ENCODE data around the gene ETFA.
A peak's percentile ranks its signal among the peaks of the same experiment; 100 is the strongest.
"Not testable (repeated sequence)": the region's sequence is repeated elsewhere in the genome, so short reads cannot be mapped to it uniquely, and the experiment has no call there.

ETFA gene

DNA sequence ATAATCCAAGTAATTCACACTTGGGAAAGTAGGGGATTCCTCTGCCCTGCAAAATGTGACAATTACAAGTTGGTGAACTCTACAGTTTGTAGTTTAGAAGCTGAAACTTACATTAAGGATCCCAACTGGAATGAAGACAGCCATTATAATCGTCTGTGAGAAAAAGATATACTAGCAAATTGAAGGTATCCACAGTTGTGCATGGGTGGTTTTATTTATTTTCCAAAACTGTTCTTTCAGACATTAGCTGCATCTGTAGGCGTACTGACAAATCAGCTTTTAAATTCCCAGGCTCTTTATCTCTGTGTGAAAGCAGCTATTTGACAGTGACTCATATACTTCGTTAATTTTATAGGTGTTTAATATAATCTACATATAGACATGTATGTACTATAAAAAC, 12.8 kb upstream of the ETFA start:
- DNase-seq = no peak

DNA sequence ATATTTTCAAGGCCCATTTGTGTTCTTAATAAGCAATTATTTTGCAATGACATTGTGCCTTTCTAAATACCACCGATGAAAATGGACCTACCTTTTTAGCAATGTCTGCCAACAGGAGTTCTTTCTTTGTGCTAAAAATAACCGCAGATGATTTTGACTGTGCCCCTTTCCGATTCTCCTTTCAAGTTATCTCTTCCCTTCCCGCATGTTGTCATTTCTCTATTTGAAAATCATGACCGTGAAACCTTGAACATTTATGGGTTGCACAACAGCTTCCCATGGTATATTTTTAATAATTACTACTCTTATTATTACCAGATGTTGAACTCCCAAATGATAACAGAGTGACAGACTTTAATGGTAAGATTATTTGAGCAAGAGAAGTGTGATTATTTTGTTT, 10.3 kb upstream of the ETFA start:
- no peak for DNase-seq

DNA sequence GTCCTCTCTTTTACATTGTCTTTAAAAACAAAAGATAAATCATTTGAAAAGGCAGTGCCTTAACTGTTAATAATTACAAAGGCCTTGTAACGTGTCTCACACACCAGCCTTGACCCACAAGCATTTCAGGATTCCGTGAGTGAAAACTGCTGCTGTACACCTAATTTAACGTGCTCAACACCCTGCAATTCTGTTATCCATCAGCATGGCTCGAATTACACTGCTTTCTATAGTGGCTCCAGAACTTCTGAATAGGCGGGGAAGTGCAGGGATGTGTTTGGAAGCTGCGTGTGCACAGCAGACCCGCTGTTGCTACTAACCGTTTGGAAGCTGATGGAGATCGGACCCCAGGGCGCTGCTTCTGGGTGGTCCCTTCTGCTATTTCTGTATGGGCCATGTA, 9.9 kb upstream of the ETFA start:
- no peak for DNase-seq

DNA sequence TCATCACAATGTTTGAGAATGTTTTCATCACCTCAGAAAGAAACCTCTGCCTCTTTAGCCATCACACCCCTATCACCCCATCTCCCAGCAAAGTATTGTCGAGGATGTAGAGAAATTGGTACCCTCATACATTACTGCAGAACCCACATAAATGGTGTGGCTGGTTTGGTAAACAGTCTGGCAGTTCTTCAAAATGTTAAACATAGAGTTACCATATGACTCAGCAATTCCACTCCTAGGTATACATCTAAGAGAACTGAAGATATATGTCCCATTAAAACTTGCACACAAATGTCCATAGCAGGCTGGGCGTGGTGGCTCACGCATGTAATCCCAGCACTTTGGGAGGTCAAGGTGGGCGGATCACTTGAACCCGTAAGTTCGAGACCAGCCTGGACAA, 8.7 kb upstream of the ETFA start:
- DNase-seq = no peak

DNA sequence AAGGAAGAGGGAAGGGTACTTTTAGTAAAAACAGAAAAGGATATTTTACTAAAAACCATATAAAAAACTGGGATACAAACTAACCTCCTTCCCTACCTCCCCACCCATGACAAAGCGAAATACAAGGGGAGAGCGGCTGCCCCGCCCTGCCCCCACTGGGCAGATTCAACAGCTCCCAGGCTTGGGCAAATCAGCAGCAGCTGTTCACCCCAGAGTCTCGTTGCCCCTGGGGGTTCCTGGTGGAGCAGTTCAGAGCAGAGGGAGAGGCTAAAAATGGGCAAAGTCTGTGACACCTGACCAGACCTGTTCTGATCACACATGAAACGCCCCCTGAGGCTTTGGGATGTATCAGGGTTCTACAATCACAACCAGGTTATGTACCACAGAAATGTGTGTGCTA, 2.5 kb upstream of the ETFA start:
- DNase-seq = no peak

DNA sequence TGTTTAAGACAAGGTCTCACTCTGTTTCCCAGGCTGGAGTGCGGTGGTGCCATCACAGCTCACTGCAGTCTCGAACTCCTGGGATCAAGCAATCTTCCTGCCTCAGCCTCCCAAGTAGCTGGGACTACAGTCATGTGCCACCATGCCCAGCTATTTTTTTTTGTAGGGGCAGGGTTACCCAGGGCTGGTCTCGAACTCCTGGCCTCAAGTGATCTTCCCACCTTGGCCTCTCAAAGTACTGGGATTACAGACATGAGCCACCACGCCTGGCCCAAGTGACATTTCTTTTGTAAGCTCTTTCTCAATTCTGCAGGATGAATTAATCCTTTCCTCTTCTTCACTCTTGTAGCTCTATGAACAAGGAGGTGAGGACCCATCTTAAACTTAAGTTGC, 1.9 kb upstream of the ETFA start:
- DNase-seq = not testable (repeated sequence)

DNA sequence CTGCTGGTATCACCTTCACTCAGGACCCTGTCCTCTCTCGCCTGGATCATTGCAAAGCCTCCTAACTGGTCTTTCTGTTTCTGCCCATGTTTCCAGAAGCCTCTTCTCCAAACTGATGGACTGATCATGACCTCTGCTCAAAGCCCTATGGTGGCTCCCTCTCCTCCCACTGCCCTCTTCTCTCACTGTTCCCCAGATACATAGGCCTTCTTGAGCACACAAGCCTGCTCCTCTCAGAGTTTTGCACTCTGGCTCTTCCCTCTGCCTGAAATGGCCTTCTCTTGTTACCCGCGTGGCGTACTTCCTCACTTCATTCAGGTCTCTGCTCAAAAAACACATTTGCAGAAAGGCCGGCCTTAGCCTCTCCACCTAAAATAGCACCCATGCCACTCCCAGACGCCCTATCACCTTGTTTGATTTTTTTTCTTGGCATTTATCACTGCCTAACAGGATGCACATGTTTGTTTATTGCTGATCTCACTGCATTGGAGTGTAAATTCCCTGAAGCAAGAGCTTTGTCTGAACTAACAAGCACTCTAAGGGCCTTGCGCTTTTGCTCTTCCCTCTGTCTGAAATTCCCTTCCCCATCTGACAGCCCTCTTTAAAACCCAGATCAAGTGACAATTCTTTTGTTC, 1.4 kb upstream of the ETFA start:
- no peak for DNase-seq

DNA sequence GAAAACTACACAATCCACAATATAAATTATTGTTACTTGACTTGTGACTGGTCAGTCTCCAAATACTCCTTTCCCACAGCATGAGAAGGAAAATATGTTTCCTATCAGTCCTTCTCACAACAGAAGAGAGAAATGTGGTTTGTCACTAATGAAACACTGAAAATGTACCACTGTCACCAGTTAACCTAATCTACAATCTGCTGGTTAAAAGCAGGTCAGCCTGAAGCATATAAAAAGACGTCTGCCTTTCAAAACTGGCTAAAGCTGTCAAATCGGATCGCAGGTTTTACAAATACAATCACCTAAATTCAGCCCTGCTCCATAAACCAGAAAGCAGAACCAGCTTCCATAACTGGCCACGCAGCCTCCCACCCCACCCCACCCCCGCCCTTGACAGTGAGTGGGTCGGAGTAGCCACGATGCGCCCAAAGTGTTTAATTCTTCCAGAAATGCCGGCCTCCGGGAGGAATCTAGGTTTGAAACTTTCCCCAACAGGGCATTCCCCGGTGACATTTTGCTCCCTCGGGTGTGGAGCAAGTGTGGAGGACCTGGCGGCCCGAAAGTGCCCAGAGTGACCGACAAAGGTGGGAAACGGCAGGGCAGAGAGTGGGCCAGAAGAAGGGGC, 682 bp downstream of the ETFA start:
- no peak for DNase-seq

DNA sequence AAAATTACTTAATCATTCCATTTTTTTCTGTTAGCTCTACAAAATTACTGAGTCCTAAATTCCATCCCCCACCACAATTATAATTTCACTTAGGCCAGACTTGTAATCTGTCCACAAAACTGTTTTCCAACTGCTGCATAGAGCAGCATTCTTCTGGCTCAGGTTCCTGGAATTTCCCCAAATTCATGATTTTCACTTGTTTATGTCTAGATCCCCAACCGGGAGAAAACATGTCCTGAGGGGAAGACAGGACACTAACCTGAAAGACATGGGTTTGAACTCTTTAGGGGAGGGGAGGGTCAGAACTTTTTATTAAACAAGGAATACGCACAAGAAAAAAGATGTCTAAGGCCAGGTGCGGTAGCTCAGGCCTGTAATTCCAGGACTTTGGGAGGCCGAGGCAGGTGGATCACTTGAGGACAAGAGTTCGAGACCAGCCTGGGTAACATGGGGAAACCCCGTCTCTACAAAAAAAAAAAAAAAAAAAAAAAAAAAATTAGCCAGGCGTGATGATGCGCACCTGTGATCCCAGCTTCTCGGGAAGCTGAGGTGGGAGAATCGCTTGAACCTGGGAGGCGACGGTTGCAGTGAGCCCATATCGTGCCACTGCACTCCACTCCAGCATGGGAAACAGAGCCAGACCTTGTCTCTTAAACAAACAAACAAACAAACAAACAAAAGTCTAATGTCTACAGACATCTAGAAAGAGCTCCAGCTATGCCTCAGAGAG, 1.5 kb downstream of the ETFA start:
- no peak for DNase-seq

DNA sequence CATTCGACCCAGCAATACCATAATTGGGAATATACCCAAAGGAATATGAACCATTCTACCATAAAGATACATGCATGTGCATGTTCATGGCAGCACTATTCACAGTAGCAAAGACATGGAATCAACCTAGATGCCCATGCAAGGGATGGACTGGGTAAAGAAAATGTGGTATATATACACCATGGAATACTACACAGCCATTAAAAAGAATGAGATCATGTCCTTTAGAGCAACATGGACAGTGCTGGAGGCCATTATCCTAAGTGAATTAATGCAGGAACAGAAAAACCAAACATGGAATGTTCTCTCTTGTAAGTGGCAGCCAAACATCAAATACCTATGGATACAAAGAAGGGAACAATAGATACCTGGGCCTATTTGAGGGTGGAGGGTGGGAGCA, 7.4 kb downstream of the ETFA start:
- no peak for DNase-seq

DNA sequence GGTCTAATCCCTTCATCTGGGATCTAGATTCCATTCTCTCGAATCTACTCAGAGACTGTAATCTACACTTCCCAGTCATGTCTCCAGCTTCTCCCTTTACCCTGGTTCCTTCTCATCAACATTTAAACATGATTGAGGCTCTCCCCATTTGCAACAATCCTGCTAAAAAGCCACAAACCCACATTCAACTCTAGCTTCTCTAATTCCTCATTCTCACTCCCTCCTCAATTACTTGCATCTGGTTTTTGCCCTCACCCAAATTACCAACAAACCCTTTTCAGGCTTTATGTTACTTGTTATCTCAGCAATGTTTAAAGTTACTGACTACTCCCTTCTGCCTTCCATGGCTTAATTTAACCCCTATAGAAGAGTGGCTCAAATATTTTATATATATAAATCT, 11.5 kb downstream of the ETFA start:
- DNase-seq = no peak

DNA sequence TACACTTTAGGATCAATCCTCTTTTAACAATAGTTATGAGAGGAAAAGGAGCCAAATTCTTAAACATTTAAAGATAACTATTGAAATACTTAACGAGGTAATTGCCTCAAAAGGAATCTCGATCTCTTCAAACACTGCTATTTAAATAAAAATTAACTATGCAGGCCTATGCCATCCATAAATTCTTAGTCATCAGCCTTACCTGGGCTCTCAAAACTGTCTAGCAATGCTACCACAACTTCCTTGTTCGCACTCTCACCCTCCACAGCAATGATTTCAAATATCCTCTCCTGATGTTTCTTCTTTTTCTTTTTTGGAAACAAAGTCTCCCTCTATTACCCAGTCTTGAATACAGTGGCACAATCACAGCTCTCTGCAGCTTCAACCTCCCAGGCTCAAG, 12.3 kb downstream of the ETFA start:
- no peak for DNase-seq

DNA sequence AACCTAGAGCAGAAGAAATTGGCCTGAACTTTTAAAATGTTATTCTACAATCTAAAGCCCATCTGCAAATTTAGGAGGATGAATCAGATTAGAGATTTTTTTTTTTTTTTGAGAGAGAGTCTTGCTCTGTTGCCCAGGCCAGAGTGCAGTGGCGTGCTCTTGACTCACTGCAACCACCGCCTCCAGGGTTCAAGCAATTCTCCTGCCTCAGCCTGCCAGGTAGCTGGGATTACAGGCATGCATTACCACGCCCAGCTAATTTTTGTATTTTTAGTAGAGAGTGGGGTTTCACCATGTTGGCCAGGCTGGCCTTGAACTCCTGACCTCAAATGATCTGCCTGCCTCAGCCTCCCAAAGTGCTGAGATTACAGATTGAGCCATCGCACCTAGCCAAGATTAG, 13.3 kb downstream of the ETFA start:
- DNase-seq = not testable (repeated sequence)

DNA sequence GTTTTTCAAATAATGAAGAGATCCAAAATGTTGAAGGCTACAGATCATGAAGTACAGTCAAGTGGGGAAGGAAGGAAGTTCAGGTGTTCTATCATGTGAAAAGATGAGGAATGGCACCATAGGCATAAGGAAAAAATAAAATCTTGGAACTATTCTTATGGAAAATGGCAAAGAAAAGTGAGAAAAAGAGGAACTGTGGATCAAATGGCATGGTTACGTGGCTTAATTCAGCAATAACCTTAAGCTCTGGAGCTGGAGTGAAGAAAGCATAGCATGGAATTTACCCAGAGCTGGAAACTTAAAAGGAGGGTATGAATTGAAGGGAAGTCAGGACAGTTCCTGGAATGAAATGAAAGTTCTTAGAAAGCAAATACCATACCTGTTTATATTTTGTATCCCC, 14.4 kb downstream of the ETFA start:
- no peak for DNase-seq

DNA sequence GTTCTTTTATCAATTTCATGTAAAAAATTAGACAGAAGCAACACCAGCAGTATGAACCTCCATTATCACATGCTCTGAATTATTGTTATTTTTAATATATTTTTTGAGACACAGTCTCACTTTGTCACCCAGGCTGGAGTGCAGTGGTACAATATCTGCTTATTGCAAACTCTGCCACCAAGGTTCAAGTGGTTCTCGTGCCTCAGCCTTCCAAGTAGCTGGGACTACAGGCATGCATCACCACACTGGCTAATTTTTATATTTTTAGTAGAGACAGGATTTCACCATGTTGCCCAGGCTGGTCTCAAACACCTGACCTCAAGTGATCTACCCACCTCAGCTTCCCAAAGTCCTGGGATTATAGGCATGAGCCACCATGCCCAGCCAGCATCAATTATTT, 16.8 kb downstream of the ETFA start:
- not testable (repeated sequence) for DNase-seq

DNA sequence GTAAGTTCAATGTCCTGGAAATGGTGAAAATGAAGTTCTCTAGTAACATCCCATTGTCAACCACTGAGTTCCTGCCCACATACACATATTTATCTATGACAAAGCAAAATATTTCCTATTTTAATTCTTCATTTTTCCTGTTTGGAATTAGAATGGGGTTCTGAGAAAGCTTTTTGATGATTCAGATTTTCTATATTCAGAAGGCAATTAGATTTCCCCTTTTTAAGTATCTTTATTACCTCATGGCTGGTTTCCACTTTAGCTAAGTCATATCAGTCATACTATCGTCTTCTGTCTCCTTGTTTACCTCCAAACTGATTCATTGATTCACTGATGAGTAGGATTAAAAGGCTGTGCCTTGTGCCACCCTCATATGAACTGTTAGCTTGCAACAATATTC, 17.9 kb downstream of the ETFA start:
- DNase-seq = no peak

DNA sequence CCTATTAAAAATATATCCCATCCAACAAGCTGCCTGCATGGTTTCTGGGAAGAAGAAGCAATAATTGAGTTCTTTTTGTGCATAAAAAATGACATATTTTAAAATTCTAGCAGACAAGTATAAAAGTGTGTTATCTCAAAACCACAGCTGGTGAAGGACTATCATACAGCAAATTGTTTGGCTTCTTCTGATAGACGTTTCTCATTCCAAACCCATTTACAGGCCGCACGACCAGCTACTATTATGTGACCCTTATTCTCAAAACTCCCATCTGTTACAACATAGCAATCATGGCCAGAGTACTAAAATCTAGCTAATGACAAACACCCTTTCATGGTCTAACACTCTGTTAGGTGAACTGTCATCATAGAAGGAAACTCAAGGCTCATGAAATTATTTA, 21.7 kb downstream of the ETFA start:
- no peak for DNase-seq

DNA sequence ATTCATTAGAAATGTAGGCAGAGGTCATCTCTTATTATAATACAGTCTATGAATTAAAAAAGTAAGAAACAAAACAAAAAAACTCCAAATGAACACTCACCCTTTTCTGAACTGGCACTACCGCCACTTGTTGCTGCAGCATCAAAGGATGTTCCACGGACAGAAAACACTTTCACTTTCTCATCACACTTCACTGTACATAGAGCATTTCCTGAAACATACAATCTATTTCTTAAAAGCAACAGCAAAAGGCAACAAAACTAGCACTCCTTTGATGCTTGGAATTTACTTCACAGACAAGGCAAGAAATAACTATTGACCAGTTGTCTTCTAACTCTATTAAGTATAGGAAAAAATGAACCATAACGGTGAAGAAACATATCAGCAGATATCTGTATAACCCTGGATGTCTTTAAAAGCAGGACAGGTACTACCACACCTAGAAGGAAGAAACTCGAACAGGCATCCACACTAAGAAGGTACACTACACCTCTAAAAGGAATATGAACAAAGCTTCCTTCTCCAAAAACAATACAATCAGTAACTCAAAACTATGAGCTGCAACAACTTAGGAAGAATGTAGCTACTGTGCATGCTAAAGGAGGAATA, 24.9 kb downstream of the ETFA start:
- peak; percentile 16 for DNase-seq

DNA sequence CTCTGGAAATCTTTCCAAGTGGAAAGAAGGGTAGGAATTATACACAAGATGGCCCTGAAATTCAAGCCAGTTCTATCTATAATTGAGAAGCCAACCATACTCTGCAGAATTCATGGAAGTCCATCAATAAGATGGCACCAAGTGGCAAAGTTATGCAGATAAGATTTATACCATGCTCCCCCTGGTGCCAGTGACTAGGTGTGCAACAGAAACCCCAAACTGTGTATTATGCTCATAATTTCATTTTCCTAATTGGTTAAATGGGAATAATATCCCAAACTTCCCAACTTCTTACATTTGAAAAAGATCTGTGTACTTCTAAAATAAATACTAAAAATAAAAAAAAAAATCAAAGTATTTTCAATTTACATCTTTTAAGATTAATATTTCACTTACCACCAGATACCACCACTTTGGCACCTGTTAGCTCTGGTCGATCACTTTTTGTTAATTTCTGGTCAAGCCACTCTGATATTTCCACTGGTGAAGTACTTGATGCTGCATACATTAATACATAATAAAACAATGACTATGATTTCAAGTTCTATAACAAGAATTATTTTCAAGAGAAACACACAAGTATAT, 25.9 kb downstream of the ETFA start:
- DNase-seq = no peak

DNA sequence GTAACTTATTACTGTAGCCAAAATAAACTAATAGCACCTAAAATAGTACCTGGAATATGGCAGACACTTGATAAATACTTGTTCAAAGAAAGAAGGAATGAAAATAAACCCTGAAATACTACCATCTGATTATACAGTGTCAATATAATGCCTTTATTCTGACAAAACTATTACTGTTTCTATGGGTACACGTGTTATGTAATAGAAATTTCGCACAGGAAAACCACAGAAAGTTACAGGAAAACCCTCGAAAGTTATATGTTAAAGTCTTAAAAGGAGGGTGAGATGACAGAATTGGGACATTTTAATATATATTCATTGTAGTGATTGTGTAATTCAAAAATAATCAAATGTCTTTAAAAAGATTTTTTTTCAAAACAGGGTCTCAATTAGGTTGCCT, 28.8 kb downstream of the ETFA start:
- DNase-seq = no peak

DNA sequence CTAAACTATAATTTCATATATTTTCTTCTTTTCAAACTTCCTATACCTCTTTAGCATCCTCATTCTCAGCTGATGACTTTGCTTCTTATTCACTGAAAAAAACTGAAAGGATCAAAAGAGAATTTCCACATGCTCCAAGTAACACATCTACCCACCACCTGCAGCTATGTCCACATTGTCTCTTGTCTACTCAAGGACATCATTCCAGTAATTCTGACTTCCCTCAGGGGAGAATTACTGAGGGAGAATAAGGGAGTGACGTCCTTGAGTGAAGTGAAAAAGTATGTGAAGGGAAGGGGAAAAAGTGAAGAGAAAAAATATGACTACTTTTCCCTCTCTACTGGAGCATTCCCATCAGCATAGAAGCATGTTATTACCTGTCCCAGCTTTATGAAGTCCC, 32.6 kb downstream of the ETFA start:
- no peak for DNase-seq

DNA sequence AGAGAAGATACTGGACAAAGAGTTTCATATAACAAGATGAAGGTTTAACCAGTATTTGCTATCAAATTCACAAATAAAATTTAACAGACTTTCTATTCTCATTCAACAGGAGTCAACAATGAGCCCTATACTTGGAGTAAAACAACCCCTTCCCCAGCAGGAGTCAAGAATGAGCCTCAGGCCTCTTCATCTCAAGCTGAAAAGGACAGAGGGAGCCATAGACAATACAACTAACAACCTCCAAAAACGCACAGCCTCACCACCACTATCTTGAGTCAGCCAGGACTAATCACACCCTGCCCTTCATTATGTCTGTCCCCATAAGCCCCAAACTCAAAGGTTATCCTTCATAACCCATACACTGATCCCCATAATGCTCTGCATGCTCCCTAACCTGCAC, 36.4 kb downstream of the ETFA start:
- DNase-seq = no peak

DNA sequence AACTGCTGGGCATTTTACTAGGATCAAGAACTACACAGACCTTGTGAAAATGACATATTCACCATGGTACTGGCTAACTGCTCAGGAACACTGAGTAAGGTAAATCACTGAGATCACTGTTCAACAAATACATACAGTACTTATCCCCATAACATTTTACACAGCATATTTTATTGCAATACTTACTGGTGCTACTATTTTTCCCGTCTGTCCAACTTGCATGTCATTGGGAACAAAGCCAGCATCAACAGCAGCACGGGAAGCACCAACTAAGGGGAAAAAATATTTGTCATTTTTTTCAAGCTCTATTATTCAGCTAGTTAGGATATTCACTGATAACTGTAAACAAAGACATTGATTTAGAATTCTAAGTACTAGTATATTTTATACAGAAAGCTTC, 37.0 kb downstream of the ETFA start:
- no peak for DNase-seq

DNA sequence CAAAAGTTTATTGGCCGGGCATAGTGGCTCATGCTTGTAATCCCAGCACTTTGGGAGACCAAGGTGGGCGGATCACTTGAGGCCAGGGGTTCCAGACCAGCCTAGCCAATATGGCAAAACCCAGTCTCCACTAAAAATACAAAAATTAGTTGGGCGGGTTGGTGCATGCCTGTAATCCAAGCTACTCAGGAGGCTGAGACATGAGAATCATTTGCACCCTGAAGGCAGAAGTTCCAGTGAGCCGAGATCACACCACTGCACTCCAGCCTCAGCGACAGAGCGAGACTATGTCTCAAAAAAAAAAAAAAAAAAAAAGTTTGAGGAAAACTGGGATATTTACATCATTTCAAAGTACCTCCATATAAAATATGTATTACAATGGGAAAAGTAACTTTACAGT, 40.4 kb downstream of the ETFA start:
- no peak for DNase-seq
